ENCODE results near the gene PRKAR1A.
A peak's percentile ranks its signal among the peaks of the same experiment; 100 is the strongest.

Gene PRKAR1A

DNA sequence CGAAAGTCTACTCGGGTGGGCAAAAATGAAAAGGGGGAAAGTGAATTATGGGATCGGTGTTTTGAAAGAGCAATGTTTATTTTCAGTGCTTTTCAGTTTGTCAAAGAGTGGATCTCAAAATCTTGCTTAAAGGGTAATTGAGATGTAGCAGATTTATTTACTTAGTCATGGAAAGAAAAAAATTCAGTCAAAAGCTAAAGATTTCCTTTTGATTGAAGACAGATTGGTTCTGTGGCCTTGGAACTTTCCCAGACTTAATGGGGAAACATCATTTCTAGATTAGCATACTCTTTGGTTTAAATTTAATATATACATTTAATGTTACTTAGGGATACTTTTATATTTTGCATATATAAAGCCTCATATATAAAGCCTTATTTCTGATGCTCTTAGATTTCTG is 20.6 kb downstream of the PRKAR1A start:
- TF ChIP-seq, protein P1, sequence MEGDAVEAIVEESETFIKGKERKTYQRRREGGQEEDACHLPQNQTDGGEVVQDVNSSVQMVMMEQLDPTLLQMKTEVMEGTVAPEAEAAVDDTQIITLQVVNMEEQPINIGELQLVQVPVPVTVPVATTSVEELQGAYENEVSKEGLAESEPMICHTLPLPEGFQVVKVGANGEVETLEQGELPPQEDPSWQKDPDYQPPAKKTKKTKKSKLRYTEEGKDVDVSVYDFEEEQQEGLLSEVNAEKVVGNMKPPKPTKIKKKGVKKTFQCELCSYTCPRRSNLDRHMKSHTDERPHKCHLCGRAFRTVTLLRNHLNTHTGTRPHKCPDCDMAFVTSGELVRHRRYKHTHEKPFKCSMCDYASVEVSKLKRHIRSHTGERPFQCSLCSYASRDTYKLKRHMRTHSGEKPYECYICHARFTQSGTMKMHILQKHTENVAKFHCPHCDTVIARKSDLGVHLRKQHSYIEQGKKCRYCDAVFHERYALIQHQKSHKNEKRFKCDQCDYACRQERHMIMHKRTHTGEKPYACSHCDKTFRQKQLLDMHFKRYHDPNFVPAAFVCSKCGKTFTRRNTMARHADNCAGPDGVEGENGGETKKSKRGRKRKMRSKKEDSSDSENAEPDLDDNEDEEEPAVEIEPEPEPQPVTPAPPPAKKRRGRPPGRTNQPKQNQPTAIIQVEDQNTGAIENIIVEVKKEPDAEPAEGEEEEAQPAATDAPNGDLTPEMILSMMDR (IDR thresholded peaks at IDR 0.05; ENCODE audit: insufficient read depth, low read depth, low read length, missing control alignments) = no peak

DNA sequence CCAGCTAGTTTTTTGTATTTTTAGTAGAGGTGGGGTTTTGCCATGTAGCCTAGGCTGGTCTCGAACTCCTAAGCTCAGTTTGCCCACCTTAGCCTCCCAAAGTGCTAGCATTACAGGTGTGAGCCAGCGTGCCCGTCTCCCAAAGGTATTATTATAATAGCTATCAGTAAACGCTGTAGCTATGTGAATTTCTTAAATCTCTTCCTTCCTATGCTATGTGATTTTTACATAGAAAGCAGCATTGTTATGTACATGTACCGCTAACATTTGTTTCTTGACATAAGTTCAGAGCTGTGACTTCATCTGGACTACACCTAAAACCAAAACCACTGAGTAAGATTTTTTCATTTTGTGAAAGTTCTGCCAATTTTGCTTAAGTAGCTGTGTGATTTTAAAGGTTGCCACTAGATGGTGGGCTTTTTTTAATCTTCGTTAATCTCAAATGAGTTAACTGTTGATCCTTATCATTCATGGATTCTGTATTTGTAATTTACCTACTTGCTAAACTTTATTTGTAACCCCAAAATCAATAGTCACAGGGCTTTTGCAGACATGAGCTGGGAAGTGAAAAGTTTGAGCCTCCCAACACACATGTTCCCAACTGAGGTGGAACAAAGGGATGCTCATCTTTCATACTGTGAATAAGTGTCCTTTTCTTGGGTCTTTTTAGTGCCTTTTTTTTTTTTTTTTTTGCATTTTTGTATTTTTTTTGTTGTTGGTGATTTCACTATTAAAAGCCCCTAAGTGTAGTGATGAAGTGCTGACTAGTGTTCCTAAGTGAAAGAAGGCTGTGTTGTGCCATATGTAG is 21.9 kb downstream of the PRKAR1A start:
- H3K4me3 ChIP-seq (ENCODE audit: low read depth, low read length) = no peak overlapping the region
- peak; percentile 20 for DNase-seq (ENCODE audit: low read depth)
- TF ChIP-seq, protein P1 (IDR thresholded peaks at IDR 0.05; ENCODE audit: insufficient read depth, low read depth, low read length, missing control alignments) = no peak

More for the DNA sequence above, 20.6 kb downstream of the PRKAR1A start:
- H3K4me3 ChIP-seq (ENCODE audit: low read depth, low read length) = no peak overlapping the region
- no peak for DNase-seq (ENCODE audit: low read depth)

DNA sequence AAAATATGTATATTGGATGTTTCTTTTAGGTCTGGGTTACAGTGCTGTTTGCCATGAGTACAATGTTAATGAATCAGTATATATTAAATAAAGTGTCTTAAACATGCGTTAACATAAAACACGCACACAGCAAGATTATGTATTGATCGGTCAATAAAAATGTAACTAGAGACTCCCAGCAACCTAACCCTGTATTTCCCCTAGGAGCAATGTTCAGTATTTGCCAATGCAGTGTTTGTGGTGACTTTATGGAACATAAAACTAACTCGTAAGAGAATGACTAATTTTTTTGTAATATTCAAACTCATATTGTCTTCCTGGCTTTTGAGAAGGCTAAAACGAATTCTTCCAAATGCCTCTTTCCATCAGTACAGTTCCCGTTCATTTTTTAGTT is 22.5 kb downstream of the PRKAR1A start:
- no peak overlapping the region for H3K4me3 ChIP-seq (ENCODE audit: low read depth, low read length)
- TF ChIP-seq, protein P1 (IDR thresholded peaks at IDR 0.05; ENCODE audit: insufficient read depth, low read depth, low read length, missing control alignments) = no peak
- DNase-seq (ENCODE audit: low read depth) = no peak

DNA sequence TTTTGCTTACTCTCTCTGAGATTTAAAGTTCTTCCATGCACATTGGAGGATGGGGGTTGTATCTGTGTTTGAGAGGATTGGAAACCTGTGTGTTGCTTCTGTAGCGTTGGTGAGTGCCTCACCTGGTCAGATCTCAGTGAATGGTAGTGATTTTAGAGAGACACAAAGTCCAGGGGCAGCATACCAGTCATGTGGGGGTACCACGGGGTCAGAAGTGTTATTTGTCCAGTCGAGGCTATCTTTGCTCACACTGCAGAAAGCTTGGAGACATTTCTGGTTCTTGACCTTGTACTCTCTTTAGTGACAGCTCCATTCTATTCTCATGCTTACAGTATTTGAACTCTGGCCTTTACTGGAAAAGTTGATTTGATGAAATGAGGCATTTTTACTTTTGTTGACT is 23.7 kb downstream of the PRKAR1A start:
- H3K4me3 ChIP-seq (ENCODE audit: low read depth, low read length) = no peak overlapping the region
- DNase-seq (ENCODE audit: low read depth) = no peak
- TF ChIP-seq, protein P1 (IDR thresholded peaks at IDR 0.05; ENCODE audit: insufficient read depth, low read depth, low read length, missing control alignments) = no peak

DNA sequence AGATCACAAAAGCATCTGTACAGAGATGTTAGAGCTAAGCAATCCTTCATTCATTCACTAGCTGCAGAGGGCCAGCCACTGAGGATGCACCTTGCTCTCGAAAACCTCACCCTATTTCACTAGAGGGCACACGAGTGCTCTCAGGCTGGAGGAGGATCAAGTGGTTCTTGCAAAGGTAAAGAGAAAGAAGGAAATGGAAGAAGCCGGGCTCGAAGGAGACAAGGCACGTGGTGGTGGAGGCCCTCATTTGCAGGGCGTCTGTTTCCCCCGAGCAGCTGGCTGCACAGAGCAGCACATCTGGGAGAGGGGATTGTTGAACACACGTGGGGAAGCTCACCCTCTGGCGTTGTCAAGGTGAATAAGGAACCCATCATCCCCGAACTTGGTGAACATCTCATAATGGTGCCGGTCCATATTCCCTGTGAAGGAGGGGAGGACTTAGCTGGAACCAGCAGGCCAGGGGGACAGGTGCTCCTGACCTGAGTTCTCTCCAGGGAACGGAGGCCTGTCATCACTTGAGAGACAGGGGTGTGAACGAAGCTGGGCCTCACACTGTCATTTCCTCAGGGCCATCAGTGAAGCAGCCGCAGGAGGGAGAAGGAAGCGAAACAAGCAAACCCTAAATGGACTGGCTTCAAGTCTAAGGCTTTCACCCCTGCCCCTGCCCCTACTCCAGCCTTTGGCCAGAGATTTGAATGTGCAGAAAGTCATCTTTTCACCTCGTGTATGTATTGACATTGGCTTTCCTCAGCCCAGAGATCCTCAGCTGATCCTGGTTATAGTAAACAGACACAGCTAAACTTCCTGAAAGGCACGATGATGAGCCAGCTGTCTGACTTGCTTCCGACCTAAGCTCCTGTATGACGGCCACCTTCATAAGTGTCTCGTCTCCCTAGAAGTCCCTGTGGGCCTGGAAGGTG is 27.6 kb downstream of the PRKAR1A start:
- DNase-seq (ENCODE audit: low read depth) = peak; percentile 35
- H3K4me3 ChIP-seq (ENCODE audit: low read depth, low read length) = no peak overlapping the region
- TF ChIP-seq, protein P1 (IDR thresholded peaks at IDR 0.05; ENCODE audit: insufficient read depth, low read depth, low read length, missing control alignments) = peak; percentile 9

DNA sequence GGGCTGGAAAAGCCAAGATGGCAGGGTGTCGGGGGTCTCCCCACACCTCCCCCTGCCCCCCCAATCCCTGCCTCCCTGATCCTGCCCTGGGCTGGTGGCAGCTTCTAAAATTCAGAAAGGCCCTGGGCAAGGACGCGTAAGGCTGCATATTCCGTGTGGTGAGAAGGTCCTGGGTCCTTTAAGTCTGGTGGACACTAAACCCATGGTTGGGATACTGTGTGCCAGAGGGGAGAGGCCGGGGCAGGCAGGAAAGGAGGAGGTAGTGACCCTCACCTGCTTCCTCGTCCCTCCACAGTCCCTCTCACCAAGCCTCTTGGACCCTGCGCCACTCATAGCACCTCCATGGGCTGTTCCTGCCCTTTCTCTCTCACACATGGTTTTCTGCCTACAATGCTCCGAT is 28.8 kb downstream of the PRKAR1A start:
- DNase-seq (ENCODE audit: low read depth) = no peak
- H3K4me3 ChIP-seq (ENCODE audit: low read depth, low read length) = no peak overlapping the region

More for the DNA sequence above, 28.8 kb downstream of the PRKAR1A start:
- TF ChIP-seq, protein P1 (IDR thresholded peaks at IDR 0.05; ENCODE audit: insufficient read depth, low read depth, low read length, missing control alignments) = no peak
